ENCODE measurements around the gene PTPN4.

The PTPN4 gene

DNA sequence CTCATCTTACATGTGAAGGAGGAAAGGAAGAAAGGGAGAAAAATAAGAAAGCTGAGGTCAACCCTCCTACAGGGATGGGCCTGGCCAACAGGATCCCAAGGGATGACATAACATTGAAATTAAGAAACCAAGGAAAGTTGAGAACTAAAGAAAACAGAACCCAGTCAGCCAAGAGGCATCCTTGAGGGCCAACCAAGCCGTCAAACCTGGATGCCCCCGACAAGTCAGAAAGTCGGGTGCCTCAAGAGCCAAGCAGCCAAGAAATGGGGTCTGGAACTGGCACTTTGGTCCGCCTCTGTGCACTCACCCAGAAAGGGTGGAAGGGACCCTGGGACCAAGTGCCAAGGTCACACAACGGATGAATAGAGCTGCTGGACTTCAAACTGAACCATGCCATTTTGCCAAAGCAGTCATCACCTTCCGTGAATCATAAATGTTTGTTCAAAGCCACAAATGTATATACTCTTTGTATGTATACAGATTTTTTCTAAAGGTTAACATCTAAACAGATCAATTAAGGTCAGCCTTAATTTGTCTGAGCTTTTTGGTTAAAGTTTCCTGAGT lies 27.0 kb upstream of the PTPN4 start:
- DNase-seq, result no peak

DNA sequence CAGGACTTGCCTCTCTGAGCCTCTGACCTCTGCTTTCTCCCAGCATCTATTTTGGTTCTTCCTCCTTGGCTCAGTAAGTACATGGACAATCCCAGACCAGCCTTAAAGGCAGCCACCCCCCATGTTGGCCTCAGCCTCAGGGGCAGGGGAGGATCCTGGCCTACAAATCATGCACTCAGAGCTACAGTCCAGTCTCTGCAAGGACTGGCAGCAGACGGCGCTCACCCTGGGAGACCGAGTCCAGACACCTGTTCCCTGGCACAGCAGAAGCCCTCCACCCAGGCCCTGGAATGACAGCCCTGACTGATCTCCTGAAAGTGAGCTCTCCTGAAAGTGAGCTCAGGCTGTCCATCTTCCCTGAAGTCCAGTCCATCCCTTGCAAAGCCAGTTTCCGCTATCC lies 25.7 kb upstream of the PTPN4 start:
- DNase-seq, result no peak

DNA sequence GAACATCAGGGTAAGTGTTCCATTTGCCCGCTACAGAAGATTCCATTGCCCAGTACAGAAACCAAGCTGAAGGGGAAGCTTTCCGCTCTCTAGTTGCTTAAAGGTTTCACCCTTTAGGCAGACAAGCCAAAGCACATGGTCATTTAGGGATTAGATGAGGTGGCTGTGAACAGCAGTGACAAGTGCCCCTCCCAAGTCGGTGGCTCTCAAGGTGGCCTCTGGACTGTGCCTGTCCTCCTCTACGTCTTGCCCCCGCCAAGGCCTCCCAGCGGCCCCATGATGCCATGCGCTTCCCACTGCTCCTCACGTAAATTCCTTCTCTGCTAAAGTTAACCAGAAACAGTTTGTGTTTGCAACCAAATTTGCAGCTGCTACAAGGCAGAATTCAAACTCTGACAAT lies 24.2 kb upstream of the PTPN4 start:
- DNase-seq, result no peak

DNA sequence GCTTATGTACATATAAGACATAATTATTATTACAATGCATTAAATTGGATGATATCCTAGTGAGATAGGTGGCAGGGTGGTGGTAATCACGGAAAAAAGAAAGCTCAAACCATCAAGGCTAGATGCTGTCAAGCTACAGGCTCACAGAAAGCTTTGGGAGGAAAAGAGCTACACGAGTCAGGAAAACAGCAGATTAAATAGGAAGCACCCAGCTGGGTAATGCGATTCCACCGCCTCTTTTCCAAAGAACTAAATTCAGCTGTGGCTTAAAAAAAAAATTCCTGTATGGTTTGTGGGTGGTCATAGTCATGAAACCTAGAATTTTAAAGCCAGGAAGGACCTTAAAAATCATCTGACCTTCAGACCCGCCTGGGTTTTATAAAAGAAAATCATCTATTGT lies 23.7 kb upstream of the PTPN4 start:
- no peak for DNase-seq

DNA sequence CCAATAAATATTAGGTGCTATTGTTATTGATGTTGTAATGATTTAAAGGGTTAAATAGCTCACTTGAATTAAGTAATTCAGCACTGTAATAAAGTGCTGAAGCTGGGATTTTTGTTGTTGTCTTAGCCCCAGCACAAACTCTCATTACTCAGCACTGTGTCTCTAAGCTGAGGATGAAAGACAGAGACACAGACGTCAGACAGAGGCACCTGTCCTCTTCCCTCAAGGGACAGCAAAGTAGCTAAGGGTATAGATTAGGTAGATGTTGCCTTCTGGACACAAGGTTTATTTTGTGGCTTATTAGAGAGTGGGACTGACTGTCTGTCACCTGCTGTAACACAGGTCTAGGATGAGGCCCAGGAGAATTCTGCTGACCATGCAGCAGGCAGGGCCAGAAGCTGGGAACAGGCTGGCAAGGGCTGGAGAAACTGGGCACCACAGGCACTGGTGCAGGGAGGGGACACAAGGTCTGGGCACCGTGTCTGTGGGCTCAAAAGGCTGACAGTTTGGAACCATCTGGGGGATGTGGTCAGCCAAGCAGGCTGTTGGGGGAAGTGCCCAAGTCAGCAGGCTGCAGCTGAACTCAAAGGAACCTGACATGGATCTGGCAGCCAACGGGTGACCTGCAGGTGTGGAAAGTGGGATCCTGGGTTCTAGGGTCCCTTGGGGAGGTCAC lies 20.0 kb upstream of the PTPN4 start:
- no peak for DNase-seq

DNA sequence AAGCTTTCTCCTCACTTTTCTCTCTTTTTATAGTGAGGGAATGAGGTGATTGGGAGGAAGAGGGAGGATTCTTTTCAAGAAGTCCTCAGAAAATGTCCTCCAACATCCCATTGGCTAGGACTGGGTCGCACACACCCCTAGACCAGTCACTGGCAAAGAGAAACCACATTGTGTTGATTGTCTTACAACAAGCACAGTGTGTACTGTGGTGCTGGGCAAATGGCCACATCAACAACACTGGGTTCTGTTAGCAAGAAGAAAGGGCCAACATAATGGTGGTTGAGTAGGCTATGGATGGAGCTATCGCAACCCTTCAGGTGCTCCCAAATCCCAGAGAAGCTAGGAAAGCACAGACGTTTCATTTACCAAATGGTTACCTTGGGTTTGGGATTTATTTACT lies 18.7 kb upstream of the PTPN4 start:
- no peak for DNase-seq

DNA sequence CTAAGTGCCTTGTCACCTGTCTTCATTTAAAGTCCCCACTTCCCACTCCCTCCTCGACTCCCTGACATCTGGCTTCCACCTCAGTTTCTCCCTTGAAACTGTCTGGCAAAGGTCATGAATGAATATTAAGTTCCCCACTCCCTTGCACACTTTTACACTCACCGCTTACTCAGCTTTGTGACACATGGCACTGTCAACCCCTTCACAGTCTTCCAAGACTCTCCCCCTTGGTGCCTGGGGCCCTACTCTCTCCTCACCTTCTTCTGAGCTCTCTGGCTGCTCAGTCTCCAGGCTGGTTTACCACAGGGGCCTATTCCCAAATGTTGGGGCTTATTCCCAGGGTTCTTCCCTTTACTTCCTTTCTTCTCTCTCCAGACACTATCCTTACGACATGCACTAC lies 17.9 kb upstream of the PTPN4 start:
- DNase-seq, result no peak

DNA sequence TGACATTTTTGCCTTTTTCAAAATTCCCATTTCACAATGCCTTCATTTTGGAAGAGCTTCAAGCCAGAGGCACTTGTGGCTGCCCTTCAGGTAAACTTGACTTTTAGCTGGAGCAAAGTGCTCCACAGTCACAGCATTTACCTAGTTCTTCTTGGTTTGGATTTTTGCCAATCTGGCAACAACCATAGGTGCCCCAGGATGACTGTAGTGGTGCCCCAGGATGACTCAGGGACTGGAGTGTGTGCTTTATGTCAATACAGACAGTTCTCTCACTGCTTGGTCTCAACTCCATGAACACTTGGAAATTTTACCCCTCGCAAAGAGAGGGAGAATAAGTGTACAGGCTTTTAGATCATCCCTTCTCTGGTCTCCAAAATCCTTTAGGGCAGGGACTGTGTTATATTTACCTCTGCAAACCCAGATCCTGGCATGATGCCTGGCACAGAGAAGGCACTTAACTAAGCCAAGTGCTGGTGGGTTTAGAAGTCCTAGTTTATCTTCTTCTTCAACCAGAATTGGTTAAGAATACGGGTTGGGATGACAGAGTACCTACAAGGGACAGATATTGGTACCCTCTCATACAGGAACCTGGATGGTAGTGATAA lies 15.3 kb upstream of the PTPN4 start:
- DNase-seq, result no peak

DNA sequence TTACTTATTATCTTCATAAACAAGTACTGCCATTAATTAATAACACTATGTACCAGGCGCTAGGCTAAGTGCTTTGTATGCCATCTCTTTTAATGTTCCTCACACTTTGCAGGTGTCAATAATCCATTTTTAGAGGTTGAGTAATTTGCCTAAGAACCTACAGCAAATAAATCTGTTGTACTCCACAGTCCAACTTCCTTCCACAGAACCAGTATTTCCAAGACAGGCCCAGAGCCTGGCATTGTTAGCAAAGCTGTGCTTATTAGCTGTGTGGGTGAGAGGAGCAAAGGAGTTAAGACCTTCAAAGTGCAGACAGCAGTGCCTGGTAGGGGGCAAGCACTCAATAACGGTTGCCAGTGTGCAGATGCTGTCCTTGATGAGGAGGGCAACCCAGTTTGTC lies 14.2 kb upstream of the PTPN4 start:
- DNase-seq, result no peak

DNA sequence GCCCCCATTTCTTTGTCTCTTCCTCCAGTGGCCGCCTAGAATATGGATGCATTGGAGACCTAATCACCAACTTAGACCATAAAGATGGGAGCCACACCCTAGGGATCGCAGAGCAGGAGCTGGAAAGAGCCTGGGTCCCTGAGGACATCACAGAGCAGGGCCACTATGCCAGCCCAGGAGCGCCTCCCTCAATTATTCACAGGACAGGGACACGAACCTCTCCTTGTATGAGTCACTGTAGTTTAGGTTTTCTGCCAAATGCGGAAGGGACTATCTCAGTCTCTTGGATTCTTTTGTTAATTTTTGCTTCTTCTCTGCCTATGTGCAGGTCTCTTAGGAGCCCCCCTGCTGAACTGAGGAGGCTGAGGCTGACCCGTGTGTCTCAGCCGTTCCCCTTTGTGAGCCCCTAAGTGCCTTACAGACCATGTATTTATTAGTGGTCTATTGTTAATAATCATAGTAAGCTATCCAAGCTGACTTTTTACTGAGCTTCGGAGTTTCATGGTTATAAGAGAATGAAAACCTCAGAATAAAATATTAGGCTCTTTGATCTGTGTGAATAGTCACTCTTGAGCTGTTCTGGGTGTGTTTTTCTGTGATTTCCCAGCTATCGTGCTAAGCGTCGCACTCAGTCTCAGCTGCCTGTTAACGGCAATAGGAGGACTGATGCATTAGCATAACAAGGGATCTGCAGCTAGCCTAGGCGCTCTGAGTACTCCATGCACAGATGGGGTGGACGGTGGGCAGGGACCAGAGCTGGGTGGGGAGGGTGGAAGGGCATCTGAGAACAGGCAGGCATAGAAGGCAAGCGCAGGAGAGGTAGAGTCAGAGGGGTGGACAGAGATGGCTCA lies 12.7 kb upstream of the PTPN4 start:
- no peak for DNase-seq

DNA sequence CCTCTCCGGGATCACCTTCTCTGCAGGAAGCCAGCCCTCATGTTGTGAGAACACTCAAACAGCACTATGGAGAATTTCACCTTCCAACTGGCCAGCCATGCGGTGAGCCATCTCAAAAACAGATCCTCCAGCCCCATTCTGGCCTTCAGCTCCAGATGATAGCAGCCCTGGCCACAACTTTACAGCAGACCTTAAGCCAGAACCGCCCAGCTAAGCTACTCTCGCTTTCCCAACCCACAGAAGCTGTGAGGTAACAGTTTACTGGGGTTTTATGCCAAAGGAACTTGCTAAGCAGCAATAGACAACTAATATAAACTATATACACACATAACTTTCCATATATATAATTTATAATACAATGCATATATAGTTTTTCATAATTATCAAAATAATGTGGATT lies 11.6 kb upstream of the PTPN4 start:
- DNase-seq, result no peak

DNA sequence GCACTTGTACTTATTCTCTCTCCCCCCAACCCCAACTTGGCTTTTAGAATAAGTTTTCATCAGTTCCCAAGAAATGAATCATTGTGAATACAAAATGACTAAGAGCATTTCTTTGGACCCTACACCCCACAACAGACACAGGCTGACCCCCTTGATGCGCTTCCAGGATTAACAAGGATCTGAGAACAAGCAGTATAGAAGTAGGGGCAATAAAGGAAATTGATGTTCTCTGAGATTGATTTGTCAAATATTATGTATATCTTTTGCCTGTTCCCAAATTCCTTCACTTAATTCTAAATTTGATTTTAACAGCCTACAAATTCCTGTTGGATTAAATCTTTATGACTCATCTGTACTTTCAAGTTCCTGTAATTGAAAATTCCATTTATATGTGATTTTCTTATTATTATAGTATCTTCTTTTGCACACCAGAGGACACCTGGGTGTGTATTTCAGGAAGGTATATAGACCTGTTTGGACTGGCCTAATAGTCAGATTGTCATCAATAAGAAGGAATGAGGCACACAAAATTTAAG lies 10.2 kb upstream of the PTPN4 start:
- DNase-seq, result no peak

DNA sequence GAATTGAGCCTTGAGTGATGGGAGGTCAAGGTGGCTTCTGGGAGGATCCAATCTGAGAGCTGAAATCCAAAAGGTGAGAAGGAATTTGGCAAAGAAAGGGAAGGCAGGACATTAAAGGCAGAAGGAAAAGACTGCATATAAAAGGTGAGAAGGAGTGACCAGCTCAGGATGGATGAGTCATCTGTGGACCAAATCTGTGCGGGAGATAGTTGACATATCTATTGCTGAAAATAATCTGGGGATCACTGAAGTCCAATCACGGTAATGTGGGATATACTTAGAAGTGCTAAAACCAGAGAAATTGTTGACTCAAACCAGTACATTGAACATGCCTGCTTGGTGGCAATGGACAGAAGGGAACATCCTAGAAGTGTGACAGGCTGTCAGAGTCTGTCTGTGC lies 8.0 kb upstream of the PTPN4 start:
- DNase-seq, result no peak

DNA sequence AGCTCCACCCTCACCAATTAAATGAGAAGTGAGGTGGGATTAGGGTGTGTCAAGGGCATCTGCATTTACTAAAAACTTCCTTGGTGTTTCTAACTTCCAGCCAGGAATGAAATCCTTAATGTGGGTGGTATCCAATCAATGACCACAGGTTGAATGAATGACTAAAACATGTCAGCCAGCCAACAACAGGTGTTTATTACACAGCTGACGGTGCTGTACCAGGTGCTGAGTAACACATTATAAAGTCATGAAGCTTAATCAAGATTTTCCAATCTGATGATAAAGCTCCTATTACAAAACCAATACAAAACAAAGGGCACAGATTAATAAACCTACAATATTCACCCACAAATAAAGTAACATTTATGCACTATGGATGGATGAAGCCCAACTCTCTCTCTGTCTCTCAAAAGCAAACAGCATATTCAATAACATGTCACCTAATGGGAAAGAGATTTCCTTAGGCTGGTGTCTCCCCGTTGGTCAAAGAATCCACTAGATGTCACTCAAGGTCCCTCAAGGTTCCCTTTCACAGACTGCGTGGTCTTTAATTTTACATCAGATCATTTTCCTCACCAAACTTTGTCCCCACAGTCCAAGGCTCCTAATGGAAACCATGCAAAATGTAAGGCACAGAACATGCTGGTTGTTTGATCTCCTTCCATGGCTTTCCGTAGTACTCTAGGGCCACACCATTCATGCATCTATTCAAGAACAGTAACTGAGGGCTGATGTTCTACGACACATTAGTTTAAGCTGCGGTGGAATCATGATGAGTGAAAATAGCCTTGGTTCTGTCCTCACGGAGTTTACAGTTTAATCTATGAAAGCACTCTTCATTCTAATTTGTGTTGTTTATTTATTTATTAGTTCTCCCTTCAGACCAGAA lies 6.4 kb upstream of the PTPN4 start:
- DNase-seq, result no peak

DNA sequence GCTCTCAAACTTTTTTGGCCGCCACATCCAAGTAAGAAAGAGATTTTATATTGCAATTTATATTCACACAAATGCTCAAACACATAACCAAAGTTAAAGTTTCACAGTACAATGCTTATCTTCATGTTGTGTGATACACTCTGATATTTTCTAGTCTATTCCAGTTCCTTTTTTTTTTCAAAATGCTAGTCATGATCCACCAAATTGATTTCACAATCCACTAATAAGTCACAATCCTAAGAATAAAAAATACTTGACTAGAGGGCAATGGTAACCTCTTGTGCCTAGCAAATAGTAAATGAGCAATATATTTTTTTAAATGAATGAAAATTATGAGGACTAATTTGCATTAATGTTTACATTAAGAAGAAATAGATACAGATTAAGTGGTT lies 5.8 kb upstream of the PTPN4 start:
- no peak for DNase-seq

DNA sequence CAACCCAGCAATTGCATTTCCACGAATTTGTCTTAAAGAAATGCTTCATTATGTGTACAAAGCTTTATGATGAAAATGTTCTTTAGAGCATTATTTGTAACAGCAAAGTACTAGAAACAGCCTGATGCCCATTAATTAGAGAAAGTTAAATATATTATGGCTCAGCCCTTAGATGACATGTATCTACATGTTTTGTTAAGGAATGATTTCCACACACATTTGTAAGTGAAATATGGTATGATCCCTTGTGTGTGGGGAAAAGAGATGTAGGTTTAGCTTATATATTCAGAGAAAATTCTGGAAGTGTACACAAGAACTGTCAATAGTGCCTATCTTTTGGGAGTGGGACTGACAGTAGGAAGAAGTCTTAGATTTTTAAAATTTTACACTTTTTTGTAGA lies 3.8 kb upstream of the PTPN4 start:
- DNase-seq, result no peak

DNA sequence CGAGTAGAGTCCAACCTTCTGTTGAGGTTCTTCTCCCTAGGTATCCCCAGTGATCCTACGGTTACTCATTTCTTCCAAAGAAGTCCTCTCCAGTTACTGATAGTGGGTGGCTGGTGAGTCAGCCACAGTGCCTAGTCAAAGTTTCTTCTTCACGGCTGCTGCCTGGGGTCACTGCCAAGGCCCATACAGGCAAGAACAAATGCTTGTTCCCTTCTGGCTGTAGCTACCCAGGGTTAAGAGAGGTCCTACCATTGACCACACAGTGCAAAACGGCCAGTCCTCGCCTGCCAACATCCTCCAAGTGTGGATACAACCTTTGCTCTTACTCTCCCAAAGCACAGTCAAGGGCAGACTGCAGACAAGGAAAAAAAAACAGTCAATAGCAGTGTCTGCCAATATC lies 2.9 kb upstream of the PTPN4 start:
- DNase-seq, result no peak

DNA sequence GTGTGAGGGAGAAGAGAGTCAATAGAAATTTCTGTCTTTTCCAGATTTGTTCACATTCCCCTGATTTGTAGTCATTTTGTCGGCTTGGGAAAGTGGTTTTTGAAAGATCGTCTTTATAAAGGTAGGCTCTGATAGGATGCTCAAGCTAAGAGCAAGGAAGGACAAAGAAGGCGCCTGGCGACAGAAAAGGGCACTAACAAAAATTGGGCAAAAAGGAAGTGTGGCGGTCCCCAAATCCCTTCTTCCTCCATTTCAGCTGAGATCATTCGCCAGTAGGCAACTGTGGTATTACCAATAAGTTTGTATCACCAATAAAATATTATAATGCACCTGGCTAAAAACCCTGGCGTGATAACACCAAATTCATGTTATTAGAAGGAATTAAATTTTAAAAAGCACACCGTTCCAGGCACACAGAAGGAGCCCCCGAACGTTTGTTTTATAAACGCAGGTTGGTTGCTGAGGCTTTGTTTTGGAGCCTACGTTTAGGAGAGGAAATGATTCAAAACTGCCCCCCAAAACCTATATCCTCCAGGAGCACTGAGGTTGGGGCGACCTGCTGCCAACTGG lies 756 bp upstream of the PTPN4 start:
- DNase-seq, result no peak

DNA sequence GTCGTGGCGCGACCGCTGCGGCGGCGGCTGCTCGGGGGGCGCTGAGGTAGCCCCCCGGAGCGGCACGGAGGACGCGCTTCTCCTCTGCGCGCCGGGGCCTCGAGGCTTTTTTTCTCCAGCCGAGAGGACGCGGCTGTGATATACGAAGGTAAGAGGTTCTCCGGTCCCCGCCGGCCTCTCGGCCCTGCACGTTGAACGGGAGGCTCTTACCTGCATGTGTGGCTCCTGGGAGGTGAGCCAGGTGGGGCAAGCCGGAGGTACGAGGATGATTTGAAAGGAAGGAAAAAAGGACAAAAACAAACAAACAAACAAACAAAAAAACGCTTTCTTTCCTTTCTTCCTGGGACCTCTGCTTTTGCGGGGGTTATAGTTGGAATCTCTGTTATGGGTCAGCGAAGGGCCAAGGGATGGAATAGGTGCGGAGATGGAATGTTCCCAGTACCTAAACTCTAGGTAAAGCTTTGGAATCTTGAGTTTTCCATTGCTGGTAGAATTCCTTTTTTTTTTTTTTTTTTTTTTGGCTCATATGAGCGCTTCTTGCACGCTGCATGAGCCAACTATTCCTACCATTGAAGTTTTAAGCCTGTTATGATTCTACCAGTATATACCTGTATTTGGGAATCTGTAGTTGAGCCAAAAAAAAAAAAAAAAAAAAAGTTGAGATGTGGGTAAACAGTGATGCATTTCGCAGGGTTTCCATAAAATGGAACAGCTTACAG lies 674 bp downstream of the PTPN4 start:
- DNase-seq, result no peak

DNA sequence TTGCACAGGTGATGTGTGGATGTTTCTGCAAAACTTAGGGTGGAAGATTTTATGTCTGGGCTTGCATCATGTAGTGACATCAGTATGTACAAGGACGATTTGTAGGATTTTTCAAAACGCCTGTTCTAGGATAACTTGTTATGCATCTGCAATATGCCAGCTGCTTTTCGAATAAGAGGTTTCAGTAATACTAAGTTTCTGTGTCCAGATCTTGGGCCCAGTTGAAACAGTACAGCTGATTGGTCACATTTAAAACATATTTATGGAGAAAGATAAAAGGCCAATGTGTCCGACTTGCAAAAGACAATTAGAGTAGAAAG lies 1.2 kb downstream of the PTPN4 start:
- no peak for DNase-seq

DNA sequence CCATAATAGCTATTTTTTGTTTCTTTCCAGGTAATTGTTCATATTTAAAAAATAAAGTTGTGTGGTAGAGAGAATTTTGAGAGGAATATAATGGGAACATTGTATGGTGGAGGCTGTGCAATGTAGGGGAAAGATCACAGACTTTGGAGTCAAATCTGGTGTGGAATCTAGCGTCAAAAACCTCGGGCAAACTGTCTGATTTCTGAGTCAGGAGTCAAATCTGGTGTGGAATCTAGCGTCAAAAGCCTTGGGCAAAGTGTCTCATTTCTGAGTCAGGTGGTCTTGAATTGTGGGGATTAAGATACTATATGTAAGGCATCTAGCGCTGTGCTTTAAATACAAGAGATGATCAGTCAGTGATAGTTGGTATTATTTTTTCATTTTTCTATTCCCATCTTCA lies 5.1 kb downstream of the PTPN4 start:
- no peak for DNase-seq

Data from T-helper 9 cell (primary cell).